ENCODE results near the gene EEF1AKMT2. TPM values are rescaled to one million over a fixed set of nuclear protein-coding genes. Genes with fewer than 3 reads are reported as not detected.
"Not testable (repeated sequence)": the region's sequence is repeated elsewhere in the genome, so short reads cannot be mapped to it uniquely, and the experiment has no call there.

The EEF1AKMT2 gene
- total and polyA plus RNA-seq, 10 donors: 15.3 to 27.1 (median 17.2) TPM

- intact Hi-C loops (cut with DNase I; ENCODE audit: low total_unique reads): no loop called here
- Histone ChIP-seq H3K9me3 (no peaks in the 10 kb centered on the region), H3K36me3 (peaks cover 4 to 89% (median 60%) of the 10 kb centered on the region in 6 donors), H3K27me3 (replicated peaks in 1 of 7) (no peaks in the 10 kb centered on the region), H3K4me3 (no peak overlapping the region), H3K27ac (no peak overlapping the region), H3K4me1 (no peaks in the 10 kb centered on the region)
- DNase-seq: no peak
- no peak for TF ChIP-seq POLR2AphosphoS5 (IDR thresholded peaks at IDR 0.05)
- TF ChIP-seq CTCF (IDR thresholded peaks at IDR 0.05 in 8 of 11, conservative IDR thresholded peaks at IDR 0.05 in 3 of 11): no peak
- TF ChIP-seq POLR2A (IDR thresholded peaks at IDR 0.05): no peak
Measured at GRCh38 chr10:124825702-124826101, 34.0 kb upstream of the EEF1AKMT2 start.

GRCh38 chr10:124824932-124825331 is 33.2 kb upstream of the EEF1AKMT2 start:
- H3K36me3 ChIP-seq: peaks cover 4 to 89% (median 59%) of the 10 kb centered on the region in 6 donors
- 93 to 99% (median 96%) methylated on average over 7 of the region's 7 CpGs for WGBS, 5 donors
- not testable (repeated sequence) for H3K27ac ChIP-seq

GRCh38 chr10:124824507-124824906 is 32.8 kb upstream of the EEF1AKMT2 start:
- H3K4me1 ChIP-seq: no peaks in the 10 kb centered on the region
- H3K36me3 ChIP-seq: peaks cover 4 to 89% (median 57%) of the 10 kb centered on the region in 6 donors
- no peak for DNase-seq
- intact Hi-C loops (cut with DNase I; ENCODE audit: low total_unique reads): no loop called here
- no peak overlapping the region for H3K27ac ChIP-seq
- no peak overlapping the region for H3K4me3 ChIP-seq
- WGBS, 5 donors: 68 to 100% (median 94%) methylated on average over 1 of the region's 1 CpG
- H3K9me3 ChIP-seq: no peaks in the 10 kb centered on the region
- H3K27me3 ChIP-seq (replicated peaks in 1 of 7): no peaks in the 10 kb centered on the region
- no peak for TF ChIP-seq POLR2A (IDR thresholded peaks at IDR 0.05)
- TF ChIP-seq CTCF (IDR thresholded peaks at IDR 0.05 in 8 of 11, conservative IDR thresholded peaks at IDR 0.05 in 3 of 11): no peak
- TF ChIP-seq POLR2AphosphoS5 (IDR thresholded peaks at IDR 0.05): no peak

More at GRCh38 chr10:124824932-124825331, 33.2 kb upstream of the EEF1AKMT2 start:
- H3K4me1 ChIP-seq; H3K27me3 ChIP-seq (replicated peaks in 1 of 7); H3K4me3 ChIP-seq; H3K9me3 ChIP-seq; DNase-seq; intact Hi-C loops (cut with DNase I; ENCODE audit: low total_unique reads): not testable (repeated sequence)

- no peak overlapping the region for H3K4me3 ChIP-seq
- H3K36me3 ChIP-seq: peaks cover 0 to 89% (median 40%) of the 10 kb centered on the region in 6 donors
- DNase-seq: no peak
- intact Hi-C loops (cut with DNase I; ENCODE audit: low total_unique reads): no loop called here
- no peaks in the 10 kb centered on the region for H3K27me3 ChIP-seq (replicated peaks in 1 of 7)
- no peaks in the 10 kb centered on the region for H3K9me3 ChIP-seq
- TF ChIP-seq POLR2A (IDR thresholded peaks at IDR 0.05): no peak
- TF ChIP-seq POLR2AphosphoS5 (IDR thresholded peaks at IDR 0.05): no peak
- no peak for TF ChIP-seq CTCF (IDR thresholded peaks at IDR 0.05 in 8 of 11, conservative IDR thresholded peaks at IDR 0.05 in 3 of 11)
- 82 to 97% (median 94%) methylated on average over 4 of the region's 4 CpGs for WGBS, 5 donors
- no peaks in the 10 kb centered on the region for H3K4me1 ChIP-seq
- H3K27ac ChIP-seq: no peak overlapping the region
Measured at GRCh38 chr10:124821520-124821919, 29.8 kb upstream of the EEF1AKMT2 start.

GRCh38 chr10:124820121-124820520 is 28.4 kb upstream of the EEF1AKMT2 start:
- WGBS, 5 donors: 93 to 98% (median 95%) methylated on average over 2 of the region's 2 CpGs
- intact Hi-C loops (cut with DNase I; ENCODE audit: low total_unique reads): no loop called here
- no peak overlapping the region for H3K4me3 ChIP-seq

More at GRCh38 chr10:124820121-124820520, 28.4 kb upstream of the EEF1AKMT2 start:
- no peak for DNase-seq
- Histone ChIP-seq H3K27me3 (replicated peaks in 1 of 7) (no peaks in the 10 kb centered on the region), H3K27ac (no peak overlapping the region), H3K36me3 (peaks cover 0 to 92% (median 34%) of the 10 kb centered on the region in 6 donors), H3K4me1 (no peaks in the 10 kb centered on the region), H3K9me3 (no peaks in the 10 kb centered on the region)
- TF ChIP-seq POLR2AphosphoS5 (IDR thresholded peaks at IDR 0.05) (no peak), CTCF (IDR thresholded peaks at IDR 0.05 in 8 of 11, conservative IDR thresholded peaks at IDR 0.05 in 3 of 11) (no peak), POLR2A (IDR thresholded peaks at IDR 0.05) (no peak)
